ENCODE measurements around the gene SEMA5A.

SEMA5A gene

GRCh38 chr5:9564752-9565151 is 18.9 kb upstream of the SEMA5A start:
- Histone ChIP-seq H3K9ac (ENCODE audit: low read depth, low read length) (no peak overlapping the region), H3K4me3 (ENCODE audit: low read depth, low read length) (no peak overlapping the region), H3K36me3 (ENCODE audit: control insufficient read depth, insufficient read depth, low read length) (no peaks in the 10 kb centered on the region), H3K27ac (ENCODE audit: low read depth, low read length) (no peak overlapping the region), H3K27me3 (ENCODE audit: control insufficient read depth, insufficient read depth, low read length) (no peaks in the 10 kb centered on the region), H3K4me1 (ENCODE audit: control insufficient read depth, insufficient read depth, low read length) (no peaks in the 10 kb centered on the region), H3K9me3 (ENCODE audit: control insufficient read depth, insufficient read depth, low read length) (no peaks in the 10 kb centered on the region)

GRCh38 chr5:9562141-9562540 is 16.3 kb upstream of the SEMA5A start:
- no peak overlapping the region for H3K4me3 ChIP-seq (ENCODE audit: low read depth, low read length)
- no peak overlapping the region for H3K9ac ChIP-seq (ENCODE audit: low read depth, low read length)
- peak overlapping the region; percentile 65 for H3K27ac ChIP-seq (ENCODE audit: low read depth, low read length)
- no peaks in the 10 kb centered on the region for H3K36me3 ChIP-seq (ENCODE audit: control insufficient read depth, insufficient read depth, low read length)
- no peaks in the 10 kb centered on the region for H3K9me3 ChIP-seq (ENCODE audit: control insufficient read depth, insufficient read depth, low read length)
- H3K27me3 ChIP-seq (ENCODE audit: control insufficient read depth, insufficient read depth, low read length): no peaks in the 10 kb centered on the region
- H3K4me1 ChIP-seq (ENCODE audit: control insufficient read depth, insufficient read depth, low read length): peaks cover 3% of the 10 kb centered on the region; the same call in 1 of the 2 replicates

- Histone ChIP-seq H3K4me3 (ENCODE audit: low read depth, low read length) (no peak overlapping the region), H3K27me3 (ENCODE audit: control insufficient read depth, insufficient read depth, low read length) (no peaks in the 10 kb centered on the region), H3K4me1 (ENCODE audit: control insufficient read depth, insufficient read depth, low read length) (peaks cover 3% of the 10 kb centered on the region; the same call in 1 of the 2 replicates), H3K9me3 (ENCODE audit: control insufficient read depth, insufficient read depth, low read length) (no peaks in the 10 kb centered on the region), H3K9ac (ENCODE audit: low read depth, low read length) (no peak overlapping the region), H3K27ac (ENCODE audit: low read depth, low read length) (no peak overlapping the region), H3K36me3 (ENCODE audit: control insufficient read depth, insufficient read depth, low read length) (no peaks in the 10 kb centered on the region)
Observed at GRCh38 chr5:9559965-9560364, 14.1 kb upstream of the SEMA5A start.

GRCh38 chr5:9558319-9558965 is 12.6 kb upstream of the SEMA5A start:
- Histone ChIP-seq H3K9me3 (ENCODE audit: control insufficient read depth, insufficient read depth, low read length) (no peaks in the 10 kb centered on the region), H3K36me3 (ENCODE audit: control insufficient read depth, insufficient read depth, low read length) (no peaks in the 10 kb centered on the region), H3K27me3 (ENCODE audit: control insufficient read depth, insufficient read depth, low read length) (no peaks in the 10 kb centered on the region), H3K4me1 (ENCODE audit: control insufficient read depth, insufficient read depth, low read length) (peaks cover 3% of the 10 kb centered on the region; the same call in 1 of the 2 replicates), H3K4me3 (ENCODE audit: low read depth, low read length) (no peak overlapping the region), H3K27ac (ENCODE audit: low read depth, low read length) (no peak overlapping the region), H3K9ac (ENCODE audit: low read depth, low read length) (no peak overlapping the region)

GRCh38 chr5:9557696-9558095 is 11.8 kb upstream of the SEMA5A start:
- Histone ChIP-seq H3K27me3 (ENCODE audit: control insufficient read depth, insufficient read depth, low read length) (no peaks in the 10 kb centered on the region), H3K4me1 (ENCODE audit: control insufficient read depth, insufficient read depth, low read length) (peaks cover 3% of the 10 kb centered on the region; the same call in 1 of the 2 replicates), H3K4me3 (ENCODE audit: low read depth, low read length) (no peak overlapping the region)

GRCh38 chr5:9555961-9556360 is 10.1 kb upstream of the SEMA5A start:
- H3K36me3 ChIP-seq (ENCODE audit: control insufficient read depth, insufficient read depth, low read length): peaks cover 2% of the 10 kb centered on the region; the same call in 1 of the 2 replicates
- H3K4me3 ChIP-seq (ENCODE audit: low read depth, low read length): no peak overlapping the region
- no peaks in the 10 kb centered on the region for H3K9me3 ChIP-seq (ENCODE audit: control insufficient read depth, insufficient read depth, low read length)
- no peak overlapping the region for H3K27ac ChIP-seq (ENCODE audit: low read depth, low read length)
- no peak overlapping the region for H3K9ac ChIP-seq (ENCODE audit: low read depth, low read length)
- H3K4me1 ChIP-seq (ENCODE audit: control insufficient read depth, insufficient read depth, low read length): peaks cover 3% of the 10 kb centered on the region; the same call in 1 of the 2 replicates
- no peaks in the 10 kb centered on the region for H3K27me3 ChIP-seq (ENCODE audit: control insufficient read depth, insufficient read depth, low read length)

More at GRCh38 chr5:9557696-9558095, 11.8 kb upstream of the SEMA5A start:
- no peaks in the 10 kb centered on the region for H3K9me3 ChIP-seq (ENCODE audit: control insufficient read depth, insufficient read depth, low read length)
- no peaks in the 10 kb centered on the region for H3K36me3 ChIP-seq (ENCODE audit: control insufficient read depth, insufficient read depth, low read length)
- H3K9ac ChIP-seq (ENCODE audit: low read depth, low read length): no peak overlapping the region
- H3K27ac ChIP-seq (ENCODE audit: low read depth, low read length): no peak overlapping the region

GRCh38 chr5:9554122-9554521 is 8.2 kb upstream of the SEMA5A start:
- Histone ChIP-seq H3K27ac (ENCODE audit: low read depth, low read length) (no peak overlapping the region), H3K9me3 (ENCODE audit: control insufficient read depth, insufficient read depth, low read length) (no peaks in the 10 kb centered on the region), H3K27me3 (ENCODE audit: control insufficient read depth, insufficient read depth, low read length) (no peaks in the 10 kb centered on the region), H3K4me3 (ENCODE audit: low read depth, low read length) (no peak overlapping the region), H3K36me3 (ENCODE audit: control insufficient read depth, insufficient read depth, low read length) (peaks cover 18% of the 10 kb centered on the region), H3K4me1 (ENCODE audit: control insufficient read depth, insufficient read depth, low read length) (peaks cover 3% of the 10 kb centered on the region; the same call in 1 of the 2 replicates), H3K9ac (ENCODE audit: low read depth, low read length) (no peak overlapping the region)

- no peak overlapping the region for H3K4me3 ChIP-seq (ENCODE audit: low read depth, low read length)
- H3K36me3 ChIP-seq (ENCODE audit: control insufficient read depth, insufficient read depth, low read length): peaks cover 24% of the 10 kb centered on the region
- peaks cover 3% of the 10 kb centered on the region; the same call in 1 of the 2 replicates for H3K4me1 ChIP-seq (ENCODE audit: control insufficient read depth, insufficient read depth, low read length)
- H3K9ac ChIP-seq (ENCODE audit: low read depth, low read length): no peak overlapping the region
- H3K9me3 ChIP-seq (ENCODE audit: control insufficient read depth, insufficient read depth, low read length): no peaks in the 10 kb centered on the region
- H3K27me3 ChIP-seq (ENCODE audit: control insufficient read depth, insufficient read depth, low read length): no peaks in the 10 kb centered on the region
- H3K27ac ChIP-seq (ENCODE audit: low read depth, low read length): no peak overlapping the region
Observed at GRCh38 chr5:9553561-9553960, 7.7 kb upstream of the SEMA5A start.

GRCh38 chr5:9551567-9552537 is 6.0 kb upstream of the SEMA5A start:
- Histone ChIP-seq H3K4me3 (ENCODE audit: low read depth, low read length) (no peak overlapping the region), H3K9ac (ENCODE audit: low read depth, low read length) (no peak overlapping the region), H3K36me3 (ENCODE audit: control insufficient read depth, insufficient read depth, low read length) (peaks cover 26% of the 10 kb centered on the region)

GRCh38 chr5:9549941-9550340 is 4.1 kb upstream of the SEMA5A start:
- Histone ChIP-seq H3K27ac (ENCODE audit: low read depth, low read length) (no peak overlapping the region), H3K27me3 (ENCODE audit: control insufficient read depth, insufficient read depth, low read length) (peaks cover 5% of the 10 kb centered on the region; the same call in 1 of the 2 replicates), H3K4me1 (ENCODE audit: control insufficient read depth, insufficient read depth, low read length) (peaks cover 14% of the 10 kb centered on the region), H3K36me3 (ENCODE audit: control insufficient read depth, insufficient read depth, low read length) (peaks cover 26% of the 10 kb centered on the region), H3K9me3 (ENCODE audit: control insufficient read depth, insufficient read depth, low read length) (no peaks in the 10 kb centered on the region), H3K9ac (ENCODE audit: low read depth, low read length) (no peak overlapping the region), H3K4me3 (ENCODE audit: low read depth, low read length) (no peak overlapping the region)

More at GRCh38 chr5:9551567-9552537, 6.0 kb upstream of the SEMA5A start:
- Histone ChIP-seq H3K27ac (ENCODE audit: low read depth, low read length) (no peak overlapping the region), H3K4me1 (ENCODE audit: control insufficient read depth, insufficient read depth, low read length) (peaks cover 14% of the 10 kb centered on the region), H3K27me3 (ENCODE audit: control insufficient read depth, insufficient read depth, low read length) (no peaks in the 10 kb centered on the region), H3K9me3 (ENCODE audit: control insufficient read depth, insufficient read depth, low read length) (no peaks in the 10 kb centered on the region)
